Esophagus muscularis mucosa (tissue), 4 donors: ENCODE results near the gene PSMD10. TPM values are rescaled to one million over a fixed set of nuclear protein-coding genes. Genes with fewer than 3 reads are reported as not detected.

Source experiments
- DNase-seq: peaks from one replicate; pipeline ENCODE4 v3.0.0-alpha.2; 2017; ENCODE audit errors: extremely low spot score
- H3K27ac ChIP-seq, 4 donors: fragments of 200-600 bp; sonication (generic); replicated peaks in 1 of 4; 1 replicate in 3 of 4; 2 replicates in 1 of 4; pipeline ENCODE4 v1.5.1; 2016 to 2019; ENCODE audit warnings: mild to moderate bottlenecking in 1 of 4
- H3K27me3 ChIP-seq, 4 donors: fragments of 200-600 bp; sonication (generic); one replicate each; pipeline versions ENCODE4 v1.5.1 to v1.6.0; 2016 to 2019
- H3K36me3 ChIP-seq, 4 donors: fragments of 200-600 bp; sonication (generic); one replicate each; pipeline ENCODE4 v1.5.1; 2016 to 2019
- H3K4me1 ChIP-seq, 4 donors: fragments of 200-600 bp; sonication (generic); one replicate each; pipeline ENCODE4 v1.5.1; 2016 to 2019
- H3K4me3 ChIP-seq, 4 donors: fragments of 200-600 bp; sonication (generic); 1 replicate in 2 of 4; 2 replicates in 2 of 4; pipeline ENCODE4 v1.5.1; 2016 to 2019; ENCODE audit warnings: mild to moderate bottlenecking in 4 of 4, moderate library complexity in 1 of 4
- H3K9me3 ChIP-seq, 4 donors: fragments of 200-600 bp; sonication (generic); 1 replicate in 3 of 4; 2 replicates in 1 of 4; pipeline ENCODE4 v1.5.1; 2016 to 2019
- CTCF ChIP-seq, 3 experiments: fragments of 200-600 bp in 2 of 3; fragments of 450-650 bp in 1 of 3; sonication (generic) in 2 of 3; IDR thresholded peaks; one replicate each; pipeline ENCODE4 v1.5.1; 2017 to 2019; ENCODE audit warnings: antibody characterized with exemption in 3 of 3, mild to moderate bottlenecking in 2 of 3, moderate library complexity in 1 of 3
- EP300 ChIP-seq: sonication (generic); formaldehyde crosslinking; IDR thresholded peaks from one replicate; pipeline ENCODE4 v1.6.1; 2017; ENCODE audit warnings: antibody characterized with exemption
- POLR2A ChIP-seq: fragments of 450-650 bp; IDR thresholded peaks from one replicate; pipeline ENCODE4 v1.6.1; 2017; ENCODE audit warnings: antibody characterized with exemption, moderate library complexity, mild to moderate bottlenecking, low read depth
- POLR2AphosphoS5 ChIP-seq, 2 donors: sonication (generic); formaldehyde crosslinking; IDR thresholded peaks; one replicate each; pipeline ENCODE4 v1.6.1; 2017; ENCODE audit warnings: antibody characterized with exemption in 2 of 2
- WGBS: methylation state at CpG from one replicate; pipeline ENCODE4 v1.1.5; 2018; 5-methylcytosine and 5-hydroxymethylcytosine counted together
- intact Hi-C: fragments of 100-400 bp; cut with DNase I; formaldehyde crosslinking; loops from one replicate; pipeline ENCODE4 v1.15.1; 2023
- total RNA-seq, 4 donors: library from RNA; depleted of rRNA; stranded (reverse); fragments of >200 nt; gene quantifications; one replicate each; pipeline versions ENCODE4 v1.1.0 to v1.2.1, GENCODE V29; 2016

Gene PSMD10
- total RNA-seq, 4 donors from 2014 or later = 26.2 to 40.6 (median 31.2) TPM

- TF ChIP-seq CTCF (IDR thresholded peaks at IDR 0.05) (no peak), POLR2A (no peak), POLR2AphosphoS5 (IDR thresholded peaks at IDR 0.05) (no peak), EP300 (no peak)
- Histone ChIP-seq H3K9me3 (no peaks in the 10 kb centered on the region), H3K27ac (no peak overlapping the region), H3K4me1 (peaks cover 0 to 22% (median 15%) of the 10 kb centered on the region in 4 donors), H3K36me3 (peaks cover 0 to 27% (median 15%) of the 10 kb centered on the region in 4 donors), H3K4me3 (no peak overlapping the region), H3K27me3 (no peaks in the 10 kb centered on the region)
- 65% methylated on average over 1 of the region's 1 CpG for WGBS
- DNase-seq = no peak
- intact Hi-C loops = no loop called here
Observed at GRCh38 chrX:108088511-108088910, 2.8 kb downstream of the PSMD10 start.

- Histone ChIP-seq H3K4me3 (no peak overlapping the region), H3K9me3 (no peaks in the 10 kb centered on the region), H3K4me1 (peaks cover 0 to 22% (median 15%) of the 10 kb centered on the region in 4 donors), H3K36me3 (peaks cover 0 to 27% (median 15%) of the 10 kb centered on the region in 4 donors), H3K27ac (no peak overlapping the region), H3K27me3 (no peaks in the 10 kb centered on the region)
- intact Hi-C loops = no loop called here
- no peak for TF ChIP-seq POLR2AphosphoS5 (IDR thresholded peaks at IDR 0.05)
- TF ChIP-seq CTCF (IDR thresholded peaks at IDR 0.05) = no peak
- TF ChIP-seq POLR2A = no peak
- TF ChIP-seq EP300 = no peak
- 74% methylated on average over 6 of the region's 6 CpGs for WGBS
- no peak for DNase-seq
Observed at GRCh38 chrX:108087792-108088191, 3.5 kb downstream of the PSMD10 start.

DNA sequence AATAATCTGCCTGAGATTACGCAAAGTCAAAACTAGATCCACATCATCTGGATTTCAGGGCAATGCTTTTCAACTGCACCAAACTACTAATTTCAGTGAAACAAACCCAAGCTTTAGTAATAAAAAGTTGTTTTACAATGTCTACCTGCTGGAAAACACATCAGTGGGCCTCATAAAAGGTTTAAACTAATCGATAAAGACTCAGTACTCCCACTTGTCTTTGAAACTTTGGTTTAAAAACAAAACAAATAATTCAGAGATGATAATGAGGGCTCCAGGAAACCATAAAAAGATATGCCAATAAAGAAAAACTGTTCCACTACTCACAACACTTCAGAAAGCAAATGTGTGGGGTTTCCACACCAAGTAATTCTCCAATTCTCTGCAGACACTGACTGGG lies 10.2 kb downstream of the PSMD10 start:
- intact Hi-C loops = no loop called here
- peaks cover 0 to 18% (median 5%) of the 10 kb centered on the region in 4 donors for H3K36me3 ChIP-seq
- 93% methylated on average over 2 of the region's 2 CpGs for WGBS

GRCh38 chrX:108072746-108073145 lies 18.6 kb downstream of the PSMD10 start:
- TF ChIP-seq EP300 (no peak), POLR2AphosphoS5 (IDR thresholded peaks at IDR 0.05) (no peak), CTCF (IDR thresholded peaks at IDR 0.05) (no peak), POLR2A (no peak)
- no peak for DNase-seq
- WGBS = 75% methylated on average over 5 of the region's 5 CpGs
- intact Hi-C loops = no loop called here
- Histone ChIP-seq H3K9me3 (no peaks in the 10 kb centered on the region), H3K4me1 (no peaks in the 10 kb centered on the region), H3K36me3 (no peaks in the 10 kb centered on the region), H3K27ac (no peak overlapping the region), H3K4me3 (no peak overlapping the region), H3K27me3 (peaks cover 0 to 8% (median 0%) of the 10 kb centered on the region in 4 donors)

More for the DNA sequence above, 10.2 kb downstream of the PSMD10 start:
- H3K27ac ChIP-seq = no peak overlapping the region
- TF ChIP-seq EP300 (no peak), CTCF (IDR thresholded peaks at IDR 0.05) (no peak), POLR2A (no peak), POLR2AphosphoS5 (IDR thresholded peaks at IDR 0.05) (no peak)
- no peak overlapping the region for H3K4me3 ChIP-seq
- H3K27me3 ChIP-seq = no peaks in the 10 kb centered on the region
- no peak for DNase-seq
- no peaks in the 10 kb centered on the region for H3K4me1 ChIP-seq
- no peaks in the 10 kb centered on the region for H3K9me3 ChIP-seq

DNA sequence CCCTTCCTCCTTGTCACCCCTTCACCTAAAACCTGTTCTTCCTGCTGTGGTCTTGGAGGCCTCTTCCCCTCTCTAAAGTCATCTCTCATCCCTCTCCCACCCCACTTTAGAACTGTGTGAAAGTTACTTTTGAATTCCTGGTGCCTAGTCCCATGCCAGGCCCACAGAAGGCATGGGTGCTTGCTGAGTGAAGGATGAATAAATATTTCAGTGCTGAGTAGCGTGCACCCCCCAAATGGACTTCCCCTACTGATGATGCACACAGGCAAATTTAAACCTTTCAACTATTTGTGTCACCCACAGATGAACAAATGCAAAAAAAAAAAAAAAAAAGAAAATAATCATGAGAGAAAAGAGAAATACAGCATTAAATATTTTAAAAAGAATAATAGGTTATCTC lies 19.8 kb downstream of the PSMD10 start:
- H3K4me3 ChIP-seq = no peak overlapping the region
- WGBS = 47% methylated on average over 1 of the region's 1 CpG
- TF ChIP-seq POLR2A = no peak
- no peak for TF ChIP-seq POLR2AphosphoS5 (IDR thresholded peaks at IDR 0.05)
- TF ChIP-seq EP300 = no peak
- no peak for TF ChIP-seq CTCF (IDR thresholded peaks at IDR 0.05)
- H3K36me3 ChIP-seq = no peaks in the 10 kb centered on the region
- no peaks in the 10 kb centered on the region for H3K4me1 ChIP-seq
- no peaks in the 10 kb centered on the region for H3K9me3 ChIP-seq
- DNase-seq = no peak
- intact Hi-C loops = no loop called here
- H3K27me3 ChIP-seq = peaks cover 0 to 14% (median 0%) of the 10 kb centered on the region in 4 donors
- no peak overlapping the region for H3K27ac ChIP-seq
